Measurements from ENCODE around the gene ISL1. TPM values are rescaled to one million over a fixed set of nuclear protein-coding genes. Genes with fewer than 3 reads are reported as not detected.

ISL1 gene
- total RNA-seq, 1 donor from 2014 or later: not detected

DNA sequence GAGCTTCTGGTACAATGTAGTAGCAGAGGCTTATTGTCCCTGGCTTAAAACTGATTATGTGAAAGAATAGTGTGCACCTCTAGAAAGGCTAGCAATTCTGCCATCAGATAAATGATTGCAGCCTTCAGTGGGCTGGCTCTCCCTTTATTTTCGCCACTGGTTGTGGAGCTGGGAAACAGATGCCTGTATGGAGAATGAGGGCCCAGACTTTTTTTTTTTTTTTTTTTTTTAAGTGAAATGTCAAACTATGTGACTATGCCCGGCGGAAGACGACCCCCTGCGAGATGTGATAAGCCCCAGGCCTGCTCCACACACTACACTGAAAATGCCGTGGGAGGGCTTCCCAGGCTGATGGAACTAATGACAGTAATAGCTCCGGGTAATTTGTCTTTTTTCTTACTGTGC lies 28.7 kb downstream of the ISL1 start:
- no peak overlapping the region for H3K27ac Mint-ChIP-seq
- peaks cover 5% of the 10 kb centered on the region for H3K27me3 Mint-ChIP-seq (ENCODE audit: insufficient read depth, low read depth)
- no peaks in the 10 kb centered on the region for H3F3A ChIP-seq (ENCODE audit: low read depth)
- no peak overlapping the region for H3K9ac ChIP-seq
- DNase-seq (ENCODE audit: low spot score): no peak
- H3K27ac ChIP-seq: no peak overlapping the region
- H4K20me1 ChIP-seq (ENCODE audit: low read depth): no peaks in the 10 kb centered on the region
- TF ChIP-seq, protein P1, sequence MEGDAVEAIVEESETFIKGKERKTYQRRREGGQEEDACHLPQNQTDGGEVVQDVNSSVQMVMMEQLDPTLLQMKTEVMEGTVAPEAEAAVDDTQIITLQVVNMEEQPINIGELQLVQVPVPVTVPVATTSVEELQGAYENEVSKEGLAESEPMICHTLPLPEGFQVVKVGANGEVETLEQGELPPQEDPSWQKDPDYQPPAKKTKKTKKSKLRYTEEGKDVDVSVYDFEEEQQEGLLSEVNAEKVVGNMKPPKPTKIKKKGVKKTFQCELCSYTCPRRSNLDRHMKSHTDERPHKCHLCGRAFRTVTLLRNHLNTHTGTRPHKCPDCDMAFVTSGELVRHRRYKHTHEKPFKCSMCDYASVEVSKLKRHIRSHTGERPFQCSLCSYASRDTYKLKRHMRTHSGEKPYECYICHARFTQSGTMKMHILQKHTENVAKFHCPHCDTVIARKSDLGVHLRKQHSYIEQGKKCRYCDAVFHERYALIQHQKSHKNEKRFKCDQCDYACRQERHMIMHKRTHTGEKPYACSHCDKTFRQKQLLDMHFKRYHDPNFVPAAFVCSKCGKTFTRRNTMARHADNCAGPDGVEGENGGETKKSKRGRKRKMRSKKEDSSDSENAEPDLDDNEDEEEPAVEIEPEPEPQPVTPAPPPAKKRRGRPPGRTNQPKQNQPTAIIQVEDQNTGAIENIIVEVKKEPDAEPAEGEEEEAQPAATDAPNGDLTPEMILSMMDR (IDR thresholded peaks at IDR 0.05): no peak
- H3K4me2 ChIP-seq: no peak overlapping the region
- no peaks in the 10 kb centered on the region for H3K36me3 Mint-ChIP-seq
- H3K4me1 ChIP-seq: peaks cover 8% of the 10 kb centered on the region
- H3K36me3 ChIP-seq: no peaks in the 10 kb centered on the region
- no peak overlapping the region for H2AFZ ChIP-seq (replicated peaks)
- H3K79me2 ChIP-seq (ENCODE audit: low read depth): no peaks in the 10 kb centered on the region
- peaks cover 5% of the 10 kb centered on the region for H3K27me3 ChIP-seq
- peaks cover 6% of the 10 kb centered on the region for H3K4me1 Mint-ChIP-seq
- no peaks in the 10 kb centered on the region for H3K9me3 Mint-ChIP-seq
- H3K4me3 ChIP-seq: no peak overlapping the region
- H3K9me3 ChIP-seq (ENCODE audit: low read depth): no peaks in the 10 kb centered on the region
- no peak overlapping the region for H3K4me3 Mint-ChIP-seq

DNA sequence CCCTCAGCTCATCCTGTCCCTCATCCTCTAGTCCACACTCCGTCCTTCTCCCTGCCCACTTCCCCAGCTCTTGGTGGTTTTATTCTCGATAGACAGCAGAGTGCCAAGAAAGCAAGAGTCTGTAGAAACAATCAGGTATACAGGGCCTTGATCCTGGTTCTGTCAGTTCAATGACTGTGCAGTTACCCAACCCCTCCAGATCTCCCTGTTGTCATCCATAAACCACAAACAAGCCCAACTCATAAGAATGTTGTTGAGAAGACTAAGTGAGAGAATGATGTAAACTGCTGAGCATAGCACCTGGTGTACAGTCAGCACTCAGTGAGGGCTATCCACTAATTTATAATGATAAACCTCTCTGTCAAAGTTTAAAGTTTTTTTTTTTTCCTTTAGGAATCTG lies 31.3 kb downstream of the ISL1 start:
- no peak for DNase-seq (ENCODE audit: low spot score)
- no peaks in the 10 kb centered on the region for H3F3A ChIP-seq (ENCODE audit: low read depth)
- H3K4me1 ChIP-seq: peaks cover 8% of the 10 kb centered on the region
- no peak overlapping the region for H3K27ac ChIP-seq
- H2AFZ ChIP-seq (replicated peaks): no peak overlapping the region
- no peaks in the 10 kb centered on the region for H3K27me3 ChIP-seq
- TF ChIP-seq, protein P1 (IDR thresholded peaks at IDR 0.05): no peak
- no peak for TF ChIP-seq EZH2 (IDR thresholded peaks at IDR 0.05)
- no peak overlapping the region for H3K27ac Mint-ChIP-seq
- no peak overlapping the region for H3K4me2 ChIP-seq
- no peak overlapping the region for H3K4me3 ChIP-seq
- no peak overlapping the region for H3K4me3 Mint-ChIP-seq
- peaks cover 6% of the 10 kb centered on the region for H3K4me1 Mint-ChIP-seq
- no peaks in the 10 kb centered on the region for H3K79me2 ChIP-seq (ENCODE audit: low read depth)
- peaks cover 5% of the 10 kb centered on the region for H3K27me3 Mint-ChIP-seq (ENCODE audit: insufficient read depth, low read depth)
- H3K9me3 Mint-ChIP-seq: no peaks in the 10 kb centered on the region
- no peaks in the 10 kb centered on the region for H3K36me3 ChIP-seq
- H3K36me3 Mint-ChIP-seq: no peaks in the 10 kb centered on the region
- H3K9ac ChIP-seq: no peak overlapping the region
- no peaks in the 10 kb centered on the region for H3K9me3 ChIP-seq (ENCODE audit: low read depth)
- H4K20me1 ChIP-seq (ENCODE audit: low read depth): no peaks in the 10 kb centered on the region

DNA sequence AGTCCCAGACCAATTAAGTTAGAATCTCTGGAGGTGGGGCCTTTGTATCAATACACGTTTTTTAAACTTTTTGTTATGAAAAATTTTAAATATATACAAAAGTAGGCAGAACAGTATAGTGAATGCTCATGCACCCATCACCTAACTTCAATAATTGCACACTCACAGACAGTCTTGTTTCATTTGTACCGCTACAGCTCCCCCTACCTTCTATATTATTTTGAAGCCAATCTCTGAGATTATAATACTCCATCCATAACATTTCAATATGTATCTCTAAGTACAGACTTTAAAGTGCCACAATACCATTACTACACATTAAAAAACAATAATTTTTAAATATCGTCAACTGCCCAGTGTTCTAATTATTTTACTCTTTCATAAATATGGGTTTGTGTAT lies 32.9 kb downstream of the ISL1 start:
- Histone ChIP-seq H3K9me3 (ENCODE audit: low read depth) (no peaks in the 10 kb centered on the region), H3K4me1 (peaks cover 8% of the 10 kb centered on the region), H3K27me3 (no peaks in the 10 kb centered on the region), H3K36me3 (no peaks in the 10 kb centered on the region), H2AFZ (replicated peaks) (no peak overlapping the region), H3K79me2 (ENCODE audit: low read depth) (no peaks in the 10 kb centered on the region), H4K20me1 (ENCODE audit: low read depth) (no peaks in the 10 kb centered on the region), H3F3A (ENCODE audit: low read depth) (no peaks in the 10 kb centered on the region), H3K4me3 (no peak overlapping the region), H3K9ac (no peak overlapping the region), H3K4me2 (no peak overlapping the region), H3K27ac (no peak overlapping the region)
- peaks cover 2% of the 10 kb centered on the region for H3K27me3 Mint-ChIP-seq (ENCODE audit: insufficient read depth, low read depth)
- peaks cover 6% of the 10 kb centered on the region for H3K4me1 Mint-ChIP-seq
- H3K27ac Mint-ChIP-seq: no peak overlapping the region
- no peak overlapping the region for H3K4me3 Mint-ChIP-seq
- DNase-seq (ENCODE audit: low spot score): no peak
- no peaks in the 10 kb centered on the region for H3K9me3 Mint-ChIP-seq
- TF ChIP-seq, protein P1 (IDR thresholded peaks at IDR 0.05): no peak
- H3K36me3 Mint-ChIP-seq: no peaks in the 10 kb centered on the region

All from neural progenitor cell (in vitro differentiated cells).